Occipital lobe (tissue), 2 donors: Measurements from ENCODE around the gene DTD1. TPM values are rescaled to one million over a fixed set of nuclear protein-coding genes. Genes with fewer than 3 reads are reported as not detected.
"Not testable (repeated sequence)": the region's sequence is repeated elsewhere in the genome, so short reads cannot be mapped to it uniquely, and the experiment has no call there.

ENCODE experiments used
- DNase-seq: peaks from one replicate; lab custom pipeline; 2025; lab: John Stamatoyannopoulos, UW
- total RNA-seq: library from RNA; depleted of rRNA; stranded (reverse); fragments of >200 nt; gene quantifications from one replicate; pipeline ENCODE4 v1.2.3, GENCODE V29; 2014

DTD1 gene
- total RNA-seq, 1 donor from 2014 or later: 84.2 TPM

GRCh38 chr20:18739751-18740166, 151.9 kb downstream of the DTD1 start:
- peak; percentile 12 for DNase-seq

GRCh38 chr20:18740726-18741125, 152.9 kb downstream of the DTD1 start:
- DNase-seq: no peak

DNA sequence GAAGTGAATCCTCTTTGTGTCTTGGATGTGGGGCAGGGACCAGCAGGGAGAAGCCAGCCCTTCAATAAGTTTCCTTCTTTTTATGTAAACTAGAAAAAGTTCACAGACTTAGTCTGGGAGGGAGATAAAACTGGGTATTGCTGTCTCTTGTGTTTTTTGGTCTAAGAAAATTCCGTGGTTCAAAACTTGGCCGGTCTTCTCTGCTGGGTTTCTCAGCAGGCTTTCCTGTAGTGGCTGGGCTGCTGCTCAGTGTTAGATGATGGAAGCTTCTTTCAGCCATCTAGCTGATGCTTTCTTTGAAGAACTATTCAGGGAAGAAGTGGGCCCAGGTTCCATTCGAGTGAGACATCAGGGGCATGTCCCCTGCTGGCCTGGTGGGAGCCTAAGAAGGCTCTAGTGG, 155.0 kb downstream of the DTD1 start:
- DNase-seq: no peak

GRCh38 chr20:18743665-18744440, 156.0 kb downstream of the DTD1 start:
- DNase-seq: no peak

DNA sequence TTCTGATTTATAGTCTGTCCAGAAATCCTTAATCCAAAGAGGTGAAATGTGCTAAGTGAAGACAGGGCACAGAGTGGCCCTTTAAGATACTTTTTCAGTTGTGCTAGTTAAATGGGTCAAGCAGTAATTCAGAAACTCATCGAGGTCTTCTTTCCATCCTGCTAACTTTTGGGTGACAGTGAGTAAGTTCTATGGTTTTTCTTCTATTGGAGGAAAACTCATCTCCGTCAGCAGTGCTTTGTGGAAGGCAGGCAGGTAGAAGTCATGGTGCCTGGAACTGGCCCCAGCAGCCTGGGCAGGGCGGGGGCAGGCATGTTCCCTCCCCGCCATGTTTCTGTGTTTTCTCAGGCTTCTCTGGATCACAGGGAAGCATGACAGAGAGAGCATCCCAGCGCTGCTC, 159.2 kb downstream of the DTD1 start:
- no peak for DNase-seq

GRCh38 chr20:18748987-18749386, 161.1 kb downstream of the DTD1 start:
- DNase-seq: no peak

- no peak for DNase-seq
Observed at GRCh38 chr20:18749528-18749927, 161.7 kb downstream of the DTD1 start.

- no peak for DNase-seq
Observed at GRCh38 chr20:18750735-18751134, 162.9 kb downstream of the DTD1 start.

DNA sequence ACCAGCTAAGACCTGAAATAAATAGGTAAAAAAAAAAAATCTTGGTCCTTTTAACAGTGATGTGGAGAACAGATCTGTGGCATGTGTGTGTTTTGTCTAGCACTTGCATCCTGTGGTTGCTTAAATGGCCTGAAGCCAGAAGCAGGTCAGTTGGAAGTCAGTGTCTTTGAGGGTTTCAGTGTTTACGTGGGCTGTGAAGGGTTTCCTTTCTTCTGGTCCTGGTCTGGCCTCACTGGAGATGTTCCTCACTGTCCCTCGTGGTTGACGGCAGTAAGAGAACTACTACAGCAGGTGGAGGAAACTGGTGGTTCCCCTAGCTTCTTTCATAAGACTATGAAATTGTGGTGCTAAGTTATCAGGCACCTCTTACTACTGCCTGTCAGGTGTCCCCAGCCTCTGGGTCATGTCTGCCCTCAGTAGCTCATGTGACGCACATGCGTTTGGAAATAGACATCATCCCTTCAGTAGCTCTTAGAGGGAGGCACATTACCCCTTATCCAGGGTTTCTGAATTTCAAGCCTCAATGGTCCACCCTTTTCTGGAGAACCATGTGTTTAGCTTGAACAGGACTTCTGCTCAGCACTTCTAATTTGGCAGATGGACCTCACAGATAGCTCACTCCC, 166.3 kb downstream of the DTD1 start:
- DNase-seq: no peak

DNA sequence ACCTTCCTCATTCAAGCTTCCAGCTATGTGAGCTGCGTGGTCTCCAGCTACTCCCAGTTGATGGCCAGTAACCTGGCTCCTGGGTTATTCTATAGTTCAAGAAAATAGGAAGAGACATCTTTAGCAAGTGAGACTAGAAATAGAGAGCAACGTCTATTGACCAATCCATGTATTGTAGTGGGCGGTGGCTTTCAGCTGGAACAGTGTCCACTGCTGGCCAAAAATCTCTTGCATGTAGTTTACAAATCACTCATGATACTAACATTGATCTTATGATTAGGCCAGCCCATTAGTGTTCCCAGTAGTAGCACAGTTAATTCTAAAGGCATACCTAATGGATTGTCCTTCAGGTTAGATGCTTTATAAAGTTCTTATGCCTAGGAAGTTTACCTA, 166.8 kb downstream of the DTD1 start:
- no peak for DNase-seq

- DNase-seq: not testable (repeated sequence)
Observed at GRCh38 chr20:18760852-18761251, 173.0 kb downstream of the DTD1 start.

- DNase-seq: no peak
Observed at GRCh38 chr20:18767676-18768075, 179.8 kb downstream of the DTD1 start.

- no peak for DNase-seq
Observed at GRCh38 chr20:18773566-18773965, 185.7 kb downstream of the DTD1 start.

- no peak for DNase-seq
Observed at GRCh38 chr20:18774207-18774606, 186.4 kb downstream of the DTD1 start.

DNA sequence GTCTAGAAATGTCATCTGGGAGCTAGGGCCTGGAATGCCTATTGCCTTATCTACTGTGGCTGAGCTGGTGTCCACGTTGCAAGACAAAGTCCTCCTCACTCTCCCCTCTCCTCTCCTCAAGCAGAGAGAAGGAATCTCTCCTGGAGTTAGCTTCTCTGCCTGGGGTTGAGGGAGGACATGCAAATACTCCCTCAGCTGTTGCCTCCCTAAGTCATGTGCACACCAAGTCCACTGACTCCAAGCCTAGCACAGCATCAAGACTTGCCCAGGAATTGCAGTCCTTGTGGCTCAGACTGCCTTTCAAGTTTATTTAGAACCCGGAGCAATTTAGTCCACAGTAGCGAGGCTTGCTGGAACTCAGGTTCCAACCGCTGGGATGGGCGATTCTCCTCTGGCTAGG, 187.8 kb downstream of the DTD1 start:
- DNase-seq: no peak

- no peak for DNase-seq
Observed at GRCh38 chr20:18778690-18779392, 191.0 kb downstream of the DTD1 start.

GRCh38 chr20:18780385-18781130, 192.7 kb downstream of the DTD1 start:
- DNase-seq: no peak

DNA sequence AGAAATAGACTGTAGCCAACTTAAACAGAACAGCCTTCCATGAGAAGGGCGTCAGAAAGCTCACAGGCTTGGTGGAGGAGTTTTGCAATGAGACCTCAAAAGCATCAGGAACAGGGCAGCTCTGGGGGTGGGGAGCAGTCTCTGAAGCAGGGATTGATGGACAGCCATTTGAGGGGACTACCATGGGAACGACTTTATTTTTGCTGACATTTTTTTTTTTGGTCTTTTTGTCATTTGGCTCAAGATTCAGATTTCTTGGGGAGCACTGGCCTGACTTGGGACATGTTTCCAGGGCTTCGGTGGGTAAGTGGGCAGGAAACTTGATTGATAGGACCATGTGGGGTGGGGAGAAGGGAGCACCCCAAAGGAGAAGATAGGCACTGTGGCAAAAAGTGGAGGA, 193.7 kb downstream of the DTD1 start:
- no peak for DNase-seq

DNA sequence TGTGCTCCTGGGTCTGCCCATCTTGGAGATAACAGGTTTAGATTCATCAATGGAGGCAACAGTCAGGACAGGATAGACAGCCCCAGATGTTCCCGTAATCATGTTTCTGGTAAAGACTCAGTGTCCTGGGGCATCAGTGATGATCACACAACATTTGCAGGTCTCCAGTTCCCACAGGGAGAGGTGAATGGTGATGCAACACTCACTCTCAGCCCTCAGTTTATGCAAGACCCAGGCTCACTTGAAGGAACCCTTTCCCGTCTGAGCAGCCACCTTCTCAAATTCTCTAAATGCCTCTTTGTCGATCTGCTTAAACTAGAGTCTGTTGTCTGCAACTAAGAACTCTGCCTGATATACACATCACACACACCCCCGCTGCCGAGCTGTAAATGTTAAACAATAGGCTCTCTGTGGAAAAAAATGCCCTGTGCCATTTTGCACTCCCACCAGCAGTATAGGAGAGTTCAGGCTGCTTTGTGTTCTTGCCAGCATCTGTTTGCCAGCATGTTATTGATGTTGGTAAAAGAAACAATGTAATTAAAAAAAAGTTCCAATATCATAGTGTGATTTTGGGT, 195.6 kb downstream of the DTD1 start:
- no peak for DNase-seq

DNA sequence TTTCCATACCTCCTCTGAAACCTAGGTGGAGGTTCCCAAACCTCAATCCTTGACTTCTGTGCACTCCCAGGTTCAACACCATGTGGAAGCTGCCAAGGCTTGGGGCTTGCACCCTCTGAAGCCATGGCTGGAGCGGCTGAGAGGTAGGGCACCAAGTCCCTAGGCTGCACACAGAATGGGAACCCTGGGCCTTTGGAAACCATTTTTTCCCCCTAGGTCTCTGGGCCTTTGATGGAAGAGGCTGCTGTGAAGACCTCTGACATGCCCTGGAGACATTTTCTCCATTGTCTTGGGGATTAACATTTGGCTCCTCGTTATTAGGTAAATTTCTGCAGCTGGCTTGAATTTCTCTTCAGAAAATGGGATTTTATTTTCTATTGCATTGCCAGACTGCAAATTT, 199.2 kb downstream of the DTD1 start:
- DNase-seq: not testable (repeated sequence)

GRCh38 chr20:18788021-18788420, 200.2 kb downstream of the DTD1 start:
- DNase-seq: no peak

- no peak for DNase-seq
Observed at GRCh38 chr20:18790787-18791186, 202.9 kb downstream of the DTD1 start.
